K562 (cell line): ENCODE data around the gene MTERF4. TPM values are rescaled to one million over a fixed set of nuclear protein-coding genes. Genes with fewer than 3 reads are reported as not detected.

ENCODE experiments used
- ATAC-seq: fragments of 200-7000 bp; cut with Tn5 transposase; 3 replicates; pipeline ENCODE4 v1.9.1; 2020; ENCODE audit warnings: moderate library complexity
- BruUV-seq: library from RNA; stranded (reverse); fragments of 400-500 nt; replicated peaks from 2 replicates; lab custom pipeline; 2021; lab: Mats Ljungman, UMichigan
- CTCF ChIA-PET: fragments of 300-600 bp; formaldehyde crosslinking; extraction: SDS; loops from one replicate; lab custom pipeline; 2021; ENCODE audit warnings: low intra/inter-chr PET ratio; lab: Yijun Ruan, JAX
- POLR2A ChIA-PET: fragments of 300-600, 350-650 bp; sonication (Branson Sonifier 250); formaldehyde crosslinking; extraction: SDS; loops from one replicate; lab custom pipeline; 2021; ENCODE audit warnings: antibody characterized with exemption, inconsistent platforms; lab: Yijun Ruan, JAX
- DNase-seq, 4 experiments: peaks; one replicate each; pipeline versions ENCODE4 v3.0.0 to v3.0.0-alpha.2; 2011 to 2018; ENCODE audit warnings: low spot score in 3 of 4, mixed read lengths in 3 of 4; ENCODE audit errors: extremely low read depth in 1 of 4
- FAIRE-seq: peaks from 2 replicates; lab custom pipeline; 2011; peaks lifted over from hg19 to GRCh38; lab: Jason Lieb, UNC
- H2AFZ ChIP-seq: 2 replicates; pipeline ENCODE4 v1.6.0; 2011; ENCODE audit warnings: low read depth, low read length, control low read depth, inconsistent platforms
- H3K27ac ChIP-seq: fragments of 200-600 bp; 3 replicates; pipeline ENCODE4 v1.8.0; 2011; ENCODE audit warnings: low read depth, mild to moderate bottlenecking, control low read depth, inconsistent platforms, low read length, moderate library complexity, mixed read lengths; ENCODE audit errors: extremely low read depth
- H3K27me3 ChIP-seq, 2 experiments: fragments of 300-600 bp in 1 of 2; 2 replicates in 1 of 2; 3 replicates in 1 of 2; pipeline versions ENCODE4 v1.6.0 to v1.8.0; 2011; ENCODE audit warnings: inconsistent platforms in 2 of 2, low read length in 2 of 2, mild to moderate bottlenecking in 1 of 2, mixed read lengths in 1 of 2, moderate library complexity in 1 of 2; ENCODE audit not compliant: control insufficient read depth in 2 of 2, insufficient read depth in 2 of 2
- H3K36me3 ChIP-seq: fragments of 300-600 bp; 3 replicates; pipeline ENCODE4 v1.8.0; 2011; ENCODE audit warnings: mild to moderate bottlenecking, low read length, inconsistent platforms; ENCODE audit not compliant: control insufficient read depth, insufficient read depth
- H3K4me1 ChIP-seq, 2 experiments: fragments of 200-600 bp in 1 of 2; replicated peaks in 1 of 2; 2 replicates in 1 of 2; 3 replicates in 1 of 2; pipeline versions ENCODE4 v1.5.1 to v1.8.0; 2011; ENCODE audit warnings: inconsistent platforms in 2 of 2, low read length in 2 of 2, mild to moderate bottlenecking in 1 of 2, mixed read lengths in 1 of 2, moderate library complexity in 1 of 2; ENCODE audit not compliant: control insufficient read depth in 2 of 2, insufficient read depth in 2 of 2
- H3K4me2 ChIP-seq: 2 replicates; pipeline ENCODE4 v1.6.1; 2011; ENCODE audit warnings: low read length, control low read depth, inconsistent platforms, mixed read lengths; ENCODE audit not compliant: insufficient read depth
- H3K4me3 ChIP-seq: fragments of 200-600 bp; sonication (generic), shearing (Covaris generic); 2 replicates; pipeline ENCODE4 v1.5.1; 2016; ENCODE audit warnings: control low read depth, inconsistent platforms
- H3K79me2 ChIP-seq: fragments of 200-600 bp; 3 replicates; pipeline ENCODE4 v1.8.0; 2011; ENCODE audit warnings: low read length, inconsistent platforms; ENCODE audit not compliant: control insufficient read depth, insufficient read depth
- H3K9ac ChIP-seq, 2 experiments: 2 replicates each; pipeline versions ENCODE4 v1.6.0 to v1.6.1; 2011; ENCODE audit warnings: low read depth in 2 of 2, low read length in 2 of 2, control low read depth in 1 of 2, inconsistent platforms in 1 of 2, mild to moderate bottlenecking in 1 of 2, mixed read lengths in 1 of 2; ENCODE audit not compliant: insufficient read depth in 1 of 2
- H3K9me1 ChIP-seq: one replicate; pipeline ENCODE4 v1.6.0; 2011; ENCODE audit warnings: inconsistent platforms, mild to moderate bottlenecking, low read length, moderate library complexity; ENCODE audit not compliant: control insufficient read depth, insufficient read depth
- H3K9me3 ChIP-seq: replicated peaks from 2 replicates; pipeline ENCODE4 v1.5.1; 2011; ENCODE audit warnings: low read depth, low read length, inconsistent platforms; ENCODE audit not compliant: control insufficient read depth, insufficient read depth
- H4K20me1 ChIP-seq: replicated peaks from 2 replicates; pipeline ENCODE4 v1.6.1; 2011; ENCODE audit warnings: low read length, inconsistent platforms, mixed read lengths; ENCODE audit not compliant: control insufficient read depth, insufficient read depth
- CEBPG ChIP-seq, 3 experiments: fragments of 200-800 bp in 1 of 3; sonication (Bioruptor generic) in 1 of 3; sonication (generic) in 1 of 3; formaldehyde crosslinking in 1 of 3; IDR thresholded peaks in 2 of 3; conservative IDR thresholded peaks in 1 of 3; 2 replicates each; pipeline versions ENCODE4 v1.6.1 to v1.8.0; 2016 to 2022; ENCODE audit warnings: missing compliant biosample characterization in 2 of 3, missing genetic modification characterization in 2 of 3, mild to moderate bottlenecking in 1 of 3, missing genetic modification reagents in 1 of 3
- CXXC5 ChIP-seq: fragments of 250-450 bp; sonication (Bioruptor Pico); IDR thresholded peaks from 2 replicates; pipeline ENCODE4 v1.8.0; 2022; ENCODE audit warnings: inconsistent platforms, mild to moderate bottlenecking, moderate library complexity
- HLTF ChIP-seq: fragments of 450-650 bp; IDR thresholded peaks from 2 replicates; pipeline ENCODE4 v1.6.1; 2016
- KAT8 ChIP-seq: fragments of 450-650 bp; IDR thresholded peaks from 2 replicates; pipeline ENCODE4 v1.6.1; 2016; ENCODE audit warnings: low read depth, mild to moderate bottlenecking
- NFYB ChIP-seq: IDR thresholded peaks from 2 replicates; pipeline ENCODE4 v1.6.1; 2011; ENCODE audit warnings: mild to moderate bottlenecking, moderate library complexity; ENCODE audit not compliant: insufficient read length; ENCODE audit errors: extremely low read depth
- POLR2H ChIP-seq: IDR thresholded peaks from 2 replicates; pipeline ENCODE4 v1.6.1; 2016; ENCODE audit warnings: missing genetic modification characterization, low read depth, mild to moderate bottlenecking, control low read depth, missing compliant biosample characterization, moderate library complexity
- POLR3A ChIP-seq: IDR thresholded peaks from 2 replicates; pipeline ENCODE4 v1.6.1; 2011; ENCODE audit warnings: borderline replicate concordance, mild to moderate bottlenecking, moderate library complexity; ENCODE audit not compliant: insufficient read length, insufficient read depth; ENCODE audit errors: extremely low read depth
- ZFX ChIP-seq: sonication (generic); formaldehyde crosslinking; IDR thresholded peaks from 2 replicates; pipeline ENCODE4 v1.8.0; 2022; ENCODE audit warnings: mild to moderate bottlenecking, missing genetic modification reagents, moderate library complexity
- ZNF263 ChIP-seq: sonication (generic); formaldehyde crosslinking; IDR thresholded peaks from 2 replicates; pipeline ENCODE4 v1.8.0; 2022; ENCODE audit warnings: mild to moderate bottlenecking, missing genetic modification reagents, borderline replicate concordance
- ZNF644 ChIP-seq: fragments of 200-800 bp; sonication (Bioruptor generic); IDR thresholded peaks from 2 replicates; pipeline ENCODE4 v1.6.1; 2016; ENCODE audit warnings: low read depth, missing genetic modification characterization, missing compliant biosample characterization
- WGBS: fragments of 100-300 bp; shearing (Covaris generic); methylation state at CpG from one replicate; pipeline ENCODE4 v1.1.6; 2016; ENCODE audit warnings: low coverage, mixed read lengths; ENCODE audit not compliant: insufficient coverage; ENCODE audit errors: missing lambda C conversion rate; 5-methylcytosine and 5-hydroxymethylcytosine counted together
- in situ Hi-C: fragments of 300-500 bp; cut with MboI; formaldehyde crosslinking; loops from 4 replicates; pipeline ENCODE4 v1.15.0; 2018; ENCODE audit warnings: inconsistent platforms, mixed read lengths
- intact Hi-C: fragments of 100-400 bp; cut with micrococcal nuclease; formaldehyde crosslinking; loops from 2 replicates; pipeline ENCODE4 v1.14.2; 2022
- polyA plus RNA-seq, 8 experiments: library from polyadenylated mRNA; depleted of rRNA in 4 of 8; stranded (reverse) in 5 of 8; unstranded in 3 of 8; fragments of >200 nt; fragmentation: Nextera tagmentation in 2 of 8; fragmentation: Illumina TruSeq in 1 of 8; extraction: Ambion mirVana in 2 of 8; extraction: Trizol in 1 of 8; gene quantifications; 2 replicates each; pipeline versions ENCODE4 v1.2.1 to v1.2.3, GENCODE V29; 2011 to 2014; ENCODE audit warnings: inconsistent platforms in 1 of 8, missing spikeins in 1 of 8
- total RNA-seq, 7 experiments: library from RNA; depleted of rRNA in 6 of 7; stranded (reverse); fragments of >200 nt in 6 of 7; fragmentation: Illumina TruSeq in 2 of 7; extraction: Trizol in 2 of 7; gene quantifications; 2 replicates each; pipeline versions ENCODE4 v1.2.1 to v1.2.3, GENCODE V29; 2011 to 2021; ENCODE audit warnings: low replicate concordance in 1 of 7
- TF ChIP-seq, protein P1 (sequence below), 2 experiments: fragments of 200-800 bp in 1 of 2; sonication (Bioruptor generic) in 1 of 2; sonication (generic) in 1 of 2; formaldehyde crosslinking in 1 of 2; IDR thresholded peaks in 1 of 2; conservative IDR thresholded peaks in 1 of 2; 2 replicates each; pipeline versions ENCODE4 v1.5.0 to v1.6.1; 2016 to 2020; ENCODE audit warnings: missing compliant biosample characterization in 1 of 2, missing genetic modification characterization in 1 of 2, missing genetic modification reagents in 1 of 2
- TF ChIP-seq, protein P2 (sequence below): sonication (generic); formaldehyde crosslinking; IDR thresholded peaks from 2 replicates; pipeline ENCODE4 v1.8.1; 2023; ENCODE audit warnings: mild to moderate bottlenecking, missing genetic modification reagents
- TF ChIP-seq, protein P3 (sequence below): fragments of 250-450 bp; sonication (Bioruptor Pico); IDR thresholded peaks from 2 replicates; pipeline ENCODE4 v1.5.0; 2021

Gene MTERF4
- total and polyA plus RNA-seq, 9 of the 15 experiments (the other 6 are each of a cell fraction or from before 2014, with no cell fraction given) = 15.3 to 29.6 (median 21.2) TPM

DNA sequence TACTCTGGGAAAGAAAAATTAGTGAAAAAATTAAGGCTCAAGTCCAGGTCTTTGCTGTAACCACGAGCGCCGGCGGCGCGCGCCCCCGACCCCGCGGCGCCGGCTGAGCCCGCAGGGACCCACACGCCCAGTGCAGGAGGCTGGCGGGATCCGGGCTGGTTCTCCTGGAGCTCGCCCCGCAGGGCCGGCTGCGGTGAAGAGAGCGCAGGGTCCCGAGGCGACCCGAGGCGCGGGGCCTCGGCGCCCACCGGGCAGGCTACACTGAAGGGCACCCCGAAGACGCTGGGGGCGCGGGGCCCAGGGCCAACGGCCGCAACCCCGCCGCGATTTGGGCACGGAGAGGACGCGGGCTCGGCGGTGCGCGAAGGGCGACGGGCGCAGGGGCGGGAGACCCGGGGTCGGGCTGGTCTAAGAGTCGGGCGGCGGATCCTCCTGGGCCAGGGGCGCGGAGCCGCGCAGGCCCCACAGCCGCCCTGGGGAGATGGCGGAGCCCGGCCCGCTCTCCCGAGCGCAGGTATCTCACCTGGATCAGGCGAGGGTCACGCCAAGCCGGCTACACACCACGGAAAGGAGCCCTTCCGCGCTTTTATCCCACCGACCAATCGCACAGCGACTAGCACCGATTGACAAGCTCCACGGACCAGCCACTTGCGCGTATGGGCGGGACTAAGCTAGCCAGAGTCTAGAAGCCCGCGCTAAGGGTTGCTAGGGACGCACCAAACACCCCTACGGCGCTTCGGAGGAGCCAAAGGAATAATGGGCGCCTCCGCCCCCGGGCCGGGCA is 47.0 kb upstream of the MTERF4 start, which contains the start of gene PASK:
TSS of gene PASK (minus strand) at position 582 of the 784 bp plus-strand sequence. CDS start 6,440 bp downstream, outside the sequence.
- Histone ChIP-seq H3K27me3 (no peaks in the 10 kb centered on the region), H3K4me2 (peak within 1 kb of the TSS; percentile 91), H3K9ac (peak within 1 kb of the TSS; percentile 67 to 87), H3K27ac (peak within 1 kb of the TSS; percentile 58), H3K4me3 (peak within 1 kb of the TSS; percentile 98), H3K9me3 (no peaks in the 10 kb centered on the region), H3K9me1 (no peaks in the 10 kb centered on the region), H3K36me3 (peaks cover 10% of the 10 kb centered on the region; the same call in 2 of the 3 replicates), H2AFZ (peak within 1 kb of the TSS; percentile 93), H3K4me1 (peaks cover 14 to 26% of the 10 kb centered on the region in 2 experiments; a peak in 4 of 5 replicates), H4K20me1 (no peaks in the 10 kb centered on the region), H3K79me2 (peaks cover 25% of the 10 kb centered on the region)
- in situ Hi-C loops (no loop called here), intact Hi-C loops (no loop called here)
- DNase-seq = peak; percentile 76 to 94 (median 84)
- peak; percentile 94 for ATAC-seq
- CTCF ChIA-PET = no interaction called here
- FAIRE-seq = peak; percentile 93
- POLR2A ChIA-PET = interaction anchor here (0.6 to 1.3 kb wide), 4 partner anchors 11 to 552 kb away, joined by 3 to 4 read pairs (median 3); no protein-coding TSS in a partner anchor
- WGBS = 1% methylated on average over 48 of the region's 88 CpGs
- no TSS peak for BruUV-seq
- TF ChIP-seq, protein P1, sequence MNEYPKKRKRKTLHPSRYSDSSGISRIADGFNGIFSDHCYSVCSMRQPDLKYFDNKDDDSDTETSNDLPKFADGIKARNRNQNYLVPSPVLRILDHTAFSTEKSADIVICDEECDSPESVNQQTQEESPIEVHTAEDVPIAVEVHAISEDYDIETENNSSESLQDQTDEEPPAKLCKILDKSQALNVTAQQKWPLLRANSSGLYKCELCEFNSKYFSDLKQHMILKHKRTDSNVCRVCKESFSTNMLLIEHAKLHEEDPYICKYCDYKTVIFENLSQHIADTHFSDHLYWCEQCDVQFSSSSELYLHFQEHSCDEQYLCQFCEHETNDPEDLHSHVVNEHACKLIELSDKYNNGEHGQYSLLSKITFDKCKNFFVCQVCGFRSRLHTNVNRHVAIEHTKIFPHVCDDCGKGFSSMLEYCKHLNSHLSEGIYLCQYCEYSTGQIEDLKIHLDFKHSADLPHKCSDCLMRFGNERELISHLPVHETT (CRISPR knock-in tag; conservative IDR thresholded peaks at IDR 0.05 in 1 of 2, IDR thresholded peaks at IDR 0.05 in 1 of 2) = no peak
- TF ChIP-seq ZFX (CRISPR knock-in tag) = peak; percentile 52; the same call in 1 of the 2 replicates
- no peak for TF ChIP-seq POLR2H (tag)
- no peak for TF ChIP-seq POLR3A
- TF ChIP-seq KAT8 = no peak
- TF ChIP-seq, protein P2, sequence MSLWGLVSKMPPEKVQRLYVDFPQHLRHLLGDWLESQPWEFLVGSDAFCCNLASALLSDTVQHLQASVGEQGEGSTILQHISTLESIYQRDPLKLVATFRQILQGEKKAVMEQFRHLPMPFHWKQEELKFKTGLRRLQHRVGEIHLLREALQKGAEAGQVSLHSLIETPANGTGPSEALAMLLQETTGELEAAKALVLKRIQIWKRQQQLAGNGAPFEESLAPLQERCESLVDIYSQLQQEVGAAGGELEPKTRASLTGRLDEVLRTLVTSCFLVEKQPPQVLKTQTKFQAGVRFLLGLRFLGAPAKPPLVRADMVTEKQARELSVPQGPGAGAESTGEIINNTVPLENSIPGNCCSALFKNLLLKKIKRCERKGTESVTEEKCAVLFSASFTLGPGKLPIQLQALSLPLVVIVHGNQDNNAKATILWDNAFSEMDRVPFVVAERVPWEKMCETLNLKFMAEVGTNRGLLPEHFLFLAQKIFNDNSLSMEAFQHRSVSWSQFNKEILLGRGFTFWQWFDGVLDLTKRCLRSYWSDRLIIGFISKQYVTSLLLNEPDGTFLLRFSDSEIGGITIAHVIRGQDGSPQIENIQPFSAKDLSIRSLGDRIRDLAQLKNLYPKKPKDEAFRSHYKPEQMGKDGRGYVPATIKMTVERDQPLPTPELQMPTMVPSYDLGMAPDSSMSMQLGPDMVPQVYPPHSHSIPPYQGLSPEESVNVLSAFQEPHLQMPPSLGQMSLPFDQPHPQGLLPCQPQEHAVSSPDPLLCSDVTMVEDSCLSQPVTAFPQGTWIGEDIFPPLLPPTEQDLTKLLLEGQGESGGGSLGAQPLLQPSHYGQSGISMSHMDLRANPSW = no peak
- peak; percentile 45 for TF ChIP-seq CXXC5 (CRISPR knock-in tag)
- no peak for TF ChIP-seq HLTF
- TF ChIP-seq CEBPG (CRISPR knock-in tag; IDR thresholded peaks at IDR 0.05) = no peak
- no peak for TF ChIP-seq CEBPG (tag; conservative IDR thresholded peaks at IDR 0.05 in 1 of 2, IDR thresholded peaks at IDR 0.05 in 1 of 2)
- no peak for TF ChIP-seq ZNF263 (CRISPR knock-in tag)
- peak; percentile 80 for TF ChIP-seq NFYB
- TF ChIP-seq, protein P3, sequence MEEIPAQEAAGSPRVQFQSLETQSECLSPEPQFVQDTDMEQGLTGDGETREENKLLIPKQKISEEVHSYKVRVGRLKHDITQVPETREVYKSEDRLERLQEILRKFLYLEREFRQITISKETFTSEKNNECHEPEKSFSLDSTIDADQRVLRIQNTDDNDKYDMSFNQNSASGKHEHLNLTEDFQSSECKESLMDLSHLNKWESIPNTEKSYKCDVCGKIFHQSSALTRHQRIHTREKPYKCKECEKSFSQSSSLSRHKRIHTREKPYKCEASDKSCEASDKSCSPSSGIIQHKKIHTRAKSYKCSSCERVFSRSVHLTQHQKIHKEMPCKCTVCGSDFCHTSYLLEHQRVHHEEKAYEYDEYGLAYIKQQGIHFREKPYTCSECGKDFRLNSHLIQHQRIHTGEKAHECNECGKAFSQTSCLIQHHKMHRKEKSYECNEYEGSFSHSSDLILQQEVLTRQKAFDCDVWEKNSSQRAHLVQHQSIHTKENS (CRISPR knock-in tag) = no peak
- TF ChIP-seq ZNF644 (tag) = no peak
